Raji (cell line): Measurements from ENCODE around the gene LARP4B.

Experiments
- POLR2A ChIP-seq: IDR thresholded peaks from 2 replicates; pipeline ENCODE4 v1.6.1; 2011; ENCODE audit warnings: low read depth, low read length, control low read depth; ENCODE audit not compliant: insufficient read depth

Gene LARP4B

GRCh38 chr10:964988-965417, 33.5 kb upstream of the LARP4B start:
- no peak for TF ChIP-seq POLR2A

DNA sequence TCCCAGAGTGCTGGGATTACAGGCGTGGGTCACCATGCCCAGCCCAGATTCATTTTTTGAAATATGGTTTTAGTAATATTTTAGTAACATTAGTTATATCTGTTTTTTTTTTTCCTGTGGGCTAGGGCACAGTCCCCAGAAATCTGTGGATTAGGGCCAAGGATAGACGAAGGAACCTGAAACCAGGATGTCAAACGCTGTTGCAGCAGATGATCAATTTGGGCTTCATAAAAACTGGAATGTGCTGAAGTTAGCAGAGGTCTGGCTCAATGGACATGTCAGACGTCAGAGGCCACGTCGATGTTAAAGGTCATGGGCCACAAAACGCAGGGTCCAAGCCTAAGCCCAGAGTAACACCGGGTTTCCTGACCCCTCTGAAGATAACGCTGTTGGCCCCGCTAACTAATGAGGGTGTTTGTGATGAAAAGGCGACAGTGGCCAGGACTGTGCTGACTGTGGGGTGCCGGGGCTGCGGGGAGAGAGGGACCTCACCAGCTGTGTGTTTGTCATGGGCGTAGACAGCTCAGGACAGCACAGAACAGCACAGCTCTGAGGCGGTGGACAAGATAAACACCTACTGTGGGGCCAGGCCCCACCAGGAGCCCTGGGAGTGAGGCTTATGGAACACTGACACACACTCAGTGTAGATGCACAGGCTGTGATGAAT, 32.9 kb upstream of the LARP4B start:
- TF ChIP-seq POLR2A: no peak

GRCh38 chr10:963655-964054, 32.1 kb upstream of the LARP4B start:
- no peak for TF ChIP-seq POLR2A

DNA sequence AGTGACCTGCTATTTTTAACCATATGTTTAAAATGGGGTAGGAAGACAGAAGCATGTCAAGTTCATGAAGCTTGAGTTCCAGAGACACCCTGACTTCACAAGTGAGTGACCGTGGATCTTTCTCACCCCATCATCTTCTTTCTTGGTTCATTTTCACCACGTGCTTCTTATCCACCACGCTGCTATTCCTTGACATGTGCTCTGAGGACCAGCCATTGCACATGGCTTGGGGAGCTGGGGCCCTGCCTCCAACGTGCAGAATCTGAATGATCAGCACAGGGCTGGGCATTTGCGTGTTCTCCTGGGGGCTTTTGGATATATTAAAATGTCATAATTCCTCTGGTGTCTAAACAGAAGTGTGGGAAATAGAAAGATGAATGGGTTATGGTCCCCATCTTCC, 31.7 kb upstream of the LARP4B start:
- no peak for TF ChIP-seq POLR2A

- no peak for TF ChIP-seq POLR2A
Observed at GRCh38 chr10:962342-962741, 30.8 kb upstream of the LARP4B start.

DNA sequence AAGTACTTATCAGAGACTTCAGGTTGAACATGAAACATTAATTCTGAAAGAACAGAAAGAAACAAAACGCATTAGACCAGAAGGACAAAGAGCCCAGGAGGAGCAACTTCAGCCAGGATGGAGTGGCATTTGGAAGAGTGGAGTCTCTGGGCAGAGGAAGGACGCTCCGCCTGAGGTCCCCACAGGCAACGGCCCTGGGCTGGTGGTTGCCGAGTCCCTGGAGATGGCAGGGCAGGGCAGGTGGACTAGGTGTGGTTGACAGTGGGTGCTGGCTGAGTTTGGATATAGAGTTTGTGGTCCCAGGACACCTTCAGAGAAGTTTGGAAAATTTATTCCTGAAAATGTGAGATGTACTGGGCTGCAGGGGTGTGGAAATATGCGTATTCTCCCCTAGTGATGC, 27.4 kb upstream of the LARP4B start:
- no peak for TF ChIP-seq POLR2A

DNA sequence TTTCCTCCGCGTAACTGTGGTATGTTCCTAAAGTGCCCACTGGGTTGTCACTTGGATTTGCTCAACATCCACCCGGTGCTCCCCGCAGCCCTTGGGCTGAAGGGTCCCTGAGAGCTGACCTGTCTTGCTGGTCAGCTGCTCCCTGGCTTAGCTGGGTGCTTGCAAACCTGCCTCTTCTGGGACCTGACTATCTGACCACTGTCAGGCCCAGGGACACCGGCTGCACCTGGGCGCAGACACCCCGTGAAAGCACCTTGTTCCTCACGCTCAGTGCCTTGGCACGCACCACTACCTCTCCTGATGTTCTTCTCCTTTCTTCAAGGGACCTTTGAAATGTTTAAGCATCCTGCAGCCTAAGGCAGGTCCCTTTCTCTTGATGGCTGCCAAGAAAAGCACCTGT, 26.6 kb upstream of the LARP4B start:
- TF ChIP-seq POLR2A: no peak

- TF ChIP-seq POLR2A: no peak
Observed at GRCh38 chr10:955820-956217, 24.3 kb upstream of the LARP4B start.

GRCh38 chr10:955127-955819, 23.8 kb upstream of the LARP4B start:
- TF ChIP-seq POLR2A: no peak

DNA sequence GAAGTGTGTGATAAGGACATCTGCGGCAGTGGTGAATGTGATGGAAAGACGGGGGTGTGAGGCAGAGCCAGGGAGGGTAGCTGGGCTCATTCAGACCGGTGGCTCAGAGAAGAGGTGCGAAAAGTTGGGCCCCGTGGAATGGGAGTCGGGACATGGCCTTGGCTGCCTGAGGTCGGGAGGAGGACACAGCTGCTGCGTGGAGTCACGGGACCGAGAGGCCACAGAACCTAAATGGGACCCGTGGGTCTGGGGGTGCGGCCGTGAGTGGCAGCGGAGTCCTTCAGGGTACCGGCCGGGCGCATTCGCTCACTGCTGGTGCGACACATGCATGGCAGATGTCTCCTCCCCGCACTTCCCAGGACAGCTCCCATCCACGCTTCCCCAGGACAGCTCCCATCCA, 22.9 kb upstream of the LARP4B start:
- no peak for TF ChIP-seq POLR2A

DNA sequence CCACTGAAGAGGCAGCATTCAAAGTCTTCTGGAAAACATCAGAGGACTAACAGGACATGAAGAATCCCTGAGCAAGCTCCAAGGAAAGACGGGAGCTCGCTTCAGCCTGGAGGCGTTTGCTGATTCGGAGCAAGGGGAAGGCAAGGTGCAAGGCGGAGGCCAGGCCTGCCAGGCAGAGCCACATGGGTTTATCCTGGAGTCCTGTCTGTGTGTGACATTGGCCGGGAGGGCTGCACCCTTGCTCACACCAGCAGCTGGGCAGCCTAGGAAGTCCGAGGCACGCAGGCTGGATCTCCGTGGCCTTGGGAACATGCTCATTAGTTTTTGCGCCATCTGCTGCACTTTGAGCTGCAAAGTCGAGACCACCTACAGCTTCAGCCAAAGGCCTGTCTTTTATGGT, 22.3 kb upstream of the LARP4B start:
- no peak for TF ChIP-seq POLR2A

DNA sequence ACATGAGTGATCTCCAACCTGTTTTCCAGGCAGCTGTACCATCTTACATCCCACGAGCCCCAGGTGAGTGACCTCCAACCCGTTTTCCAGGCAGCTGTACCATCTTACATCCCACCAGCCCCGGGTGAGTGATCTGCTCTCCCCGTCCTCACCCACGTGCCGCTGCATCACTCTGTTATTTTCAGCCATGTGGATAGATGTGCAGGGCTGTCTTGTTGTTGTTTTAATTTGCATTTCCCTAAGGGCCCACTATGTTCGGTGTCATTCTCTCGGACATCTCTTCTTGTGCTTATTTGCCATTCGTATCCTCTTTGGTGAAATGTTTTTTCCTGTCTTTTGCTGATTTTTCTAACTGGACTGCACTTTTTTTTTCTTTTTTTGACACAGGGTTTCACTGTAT, 17.9 kb upstream of the LARP4B start:
- TF ChIP-seq POLR2A: no peak

- no peak for TF ChIP-seq POLR2A
Observed at GRCh38 chr10:948347-948746, 16.8 kb upstream of the LARP4B start.

DNA sequence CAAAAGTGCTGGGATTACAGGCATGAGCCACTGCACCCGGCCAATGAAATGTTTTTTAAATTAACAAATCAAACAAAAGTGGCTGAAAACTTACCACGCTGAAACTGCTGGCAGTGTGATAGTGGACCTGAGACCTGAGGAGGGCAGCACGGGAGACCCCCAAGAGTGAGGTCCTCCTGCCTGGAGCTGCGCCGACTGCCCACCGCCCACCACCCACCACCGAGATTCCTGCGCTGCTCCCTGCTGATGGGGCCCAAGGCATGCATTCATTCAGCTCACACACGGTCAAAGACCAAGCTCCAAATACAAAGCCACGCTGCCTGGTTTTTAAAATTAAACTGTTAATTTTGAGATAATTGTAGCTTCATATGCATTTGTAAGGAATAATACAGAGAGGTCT, 16.4 kb upstream of the LARP4B start:
- TF ChIP-seq POLR2A: no peak

GRCh38 chr10:947051-947450, 15.5 kb upstream of the LARP4B start:
- TF ChIP-seq POLR2A: no peak

DNA sequence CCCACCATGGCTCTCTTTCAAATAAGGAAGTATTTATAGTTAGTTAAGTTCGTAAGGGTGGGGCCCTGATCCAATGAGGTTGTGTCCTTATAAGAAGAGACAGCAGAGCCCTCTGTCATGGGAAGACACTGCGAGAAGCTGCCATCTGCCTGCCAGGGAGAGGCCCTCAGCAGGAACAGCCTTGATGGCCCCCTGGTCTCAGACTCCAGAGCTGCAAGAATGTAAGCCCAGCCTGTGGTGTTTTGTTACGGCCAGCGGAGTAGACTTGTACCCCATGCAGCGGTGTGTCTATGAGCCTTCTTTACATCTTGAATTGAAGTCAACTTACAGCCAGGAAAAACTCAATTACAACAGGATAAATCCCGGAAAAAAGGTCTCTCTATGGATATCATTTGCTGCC, 14.3 kb upstream of the LARP4B start:
- TF ChIP-seq POLR2A: no peak

DNA sequence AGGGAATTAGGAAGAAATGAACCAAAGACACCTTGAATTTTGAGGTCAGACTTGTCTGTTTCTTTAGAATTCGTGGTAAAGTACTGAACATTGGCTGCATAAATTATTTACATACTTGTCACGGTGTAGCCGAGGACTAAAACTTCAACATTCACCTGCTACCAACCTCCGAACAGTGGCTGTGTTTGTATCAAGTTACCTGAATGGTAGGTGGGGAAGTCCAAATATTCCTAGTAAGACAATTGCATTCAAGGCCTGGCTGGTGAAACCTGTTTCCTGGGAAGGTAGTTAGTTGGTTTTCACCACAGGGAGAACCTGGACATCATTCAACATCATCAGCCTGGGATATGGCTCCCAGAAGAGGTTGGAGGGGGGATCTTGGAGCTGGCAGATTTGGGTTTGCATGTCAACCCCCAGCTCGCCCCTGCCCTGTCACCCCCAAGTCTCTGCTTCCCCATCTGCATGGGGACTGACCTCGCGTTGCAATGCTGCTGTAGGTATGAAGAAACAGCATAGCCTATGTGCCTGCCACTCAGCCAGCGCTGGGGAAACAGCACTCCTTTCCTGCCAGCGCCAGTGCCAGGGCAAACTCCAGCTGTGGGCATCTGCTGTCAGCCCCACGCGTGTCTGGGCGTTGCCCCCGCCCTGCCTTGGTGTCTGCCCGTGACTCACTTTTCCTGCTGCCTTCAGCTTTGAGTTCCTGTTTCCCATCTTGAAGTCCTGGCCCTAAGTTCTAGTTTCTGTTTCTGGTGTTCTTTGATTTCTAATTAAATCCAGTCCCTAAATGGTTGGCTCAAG, 12.7 kb upstream of the LARP4B start:
- no peak for TF ChIP-seq POLR2A
